Lower leg skin (tissue), 4 donors: Measurements from ENCODE around the gene PRDM15. TPM values are rescaled to one million over a fixed set of nuclear protein-coding genes. Genes with fewer than 3 reads are reported as not detected.

Experiments
- DNase-seq, 2 donors: peaks; one replicate each; pipeline ENCODE4 v3.0.0-alpha.2; 2019; ENCODE audit warnings: low spot score in 2 of 2
- H3K4me3 ChIP-seq: fragments of 200-600 bp; sonication (generic); 2 replicates; pipeline ENCODE4 v1.5.1; 2017; ENCODE audit warnings: mild to moderate bottlenecking, low read depth; ENCODE audit not compliant: poor library complexity, severe bottlenecking
- POLR2A ChIP-seq, 2 donors: fragments of 450-650 bp; IDR thresholded peaks; one replicate each; pipeline ENCODE4 v1.6.1; 2016 to 2017; ENCODE audit warnings: antibody characterized with exemption in 2 of 2, mild to moderate bottlenecking in 1 of 2, moderate library complexity in 1 of 2
- WGBS, 2 donors: methylation state at CpG; one replicate each; pipeline ENCODE4 v1.1.5; 2018; 5-methylcytosine and 5-hydroxymethylcytosine counted together
- intact Hi-C: fragments of 100-400 bp; cut with DNase I; formaldehyde crosslinking; loops from one replicate; pipeline ENCODE4 v1.15.0; 2023; ENCODE audit warnings: low total_unique reads
- total RNA-seq, 4 donors: library from RNA; depleted of rRNA; stranded (reverse); fragments of >200 nt; gene quantifications; one replicate each; pipeline ENCODE4 v1.1.0, GENCODE V29; 2016
- TF ChIP-seq, protein P1 (sequence below), 3 donors: fragments of 450-650 bp; IDR thresholded peaks; one replicate each; pipeline ENCODE4 v1.5.1; 2016; ENCODE audit warnings: antibody characterized with exemption in 3 of 3, mild to moderate bottlenecking in 3 of 3, moderate library complexity in 2 of 3

Gene PRDM15
- total RNA-seq, 4 donors from 2014 or later = 4.7 to 26.9 (median 9.1) TPM

DNA sequence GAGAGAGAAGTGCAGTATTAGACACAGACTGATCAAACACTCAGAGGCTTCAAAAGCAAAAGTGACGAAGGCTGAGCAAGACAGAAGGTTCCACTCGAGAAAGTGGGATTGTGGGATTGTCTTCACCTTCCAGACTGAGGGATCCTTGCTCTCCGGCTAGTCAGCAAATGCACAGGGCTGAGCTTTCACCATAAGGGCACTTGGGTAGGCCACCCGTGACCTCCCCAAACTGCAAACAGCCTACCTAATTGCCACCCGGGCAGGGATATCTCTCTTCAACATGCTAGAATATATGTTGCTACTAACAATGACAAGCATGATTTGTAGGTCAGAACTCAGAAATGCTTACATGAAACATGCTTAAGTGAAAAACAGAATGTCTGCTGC, 77.0 kb downstream of the PRDM15 start:
- intact Hi-C loops = no loop called here
- peak in 1 of 2 donors; percentile 60 for DNase-seq
- TF ChIP-seq, protein P1, sequence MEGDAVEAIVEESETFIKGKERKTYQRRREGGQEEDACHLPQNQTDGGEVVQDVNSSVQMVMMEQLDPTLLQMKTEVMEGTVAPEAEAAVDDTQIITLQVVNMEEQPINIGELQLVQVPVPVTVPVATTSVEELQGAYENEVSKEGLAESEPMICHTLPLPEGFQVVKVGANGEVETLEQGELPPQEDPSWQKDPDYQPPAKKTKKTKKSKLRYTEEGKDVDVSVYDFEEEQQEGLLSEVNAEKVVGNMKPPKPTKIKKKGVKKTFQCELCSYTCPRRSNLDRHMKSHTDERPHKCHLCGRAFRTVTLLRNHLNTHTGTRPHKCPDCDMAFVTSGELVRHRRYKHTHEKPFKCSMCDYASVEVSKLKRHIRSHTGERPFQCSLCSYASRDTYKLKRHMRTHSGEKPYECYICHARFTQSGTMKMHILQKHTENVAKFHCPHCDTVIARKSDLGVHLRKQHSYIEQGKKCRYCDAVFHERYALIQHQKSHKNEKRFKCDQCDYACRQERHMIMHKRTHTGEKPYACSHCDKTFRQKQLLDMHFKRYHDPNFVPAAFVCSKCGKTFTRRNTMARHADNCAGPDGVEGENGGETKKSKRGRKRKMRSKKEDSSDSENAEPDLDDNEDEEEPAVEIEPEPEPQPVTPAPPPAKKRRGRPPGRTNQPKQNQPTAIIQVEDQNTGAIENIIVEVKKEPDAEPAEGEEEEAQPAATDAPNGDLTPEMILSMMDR (IDR thresholded peaks at IDR 0.05) = no peak
- no peak for TF ChIP-seq POLR2A (IDR thresholded peaks at IDR 0.05)
- no peak overlapping the region for H3K4me3 ChIP-seq
- 80 to 88% methylated on average over 5 of the region's 5 CpGs for WGBS, 2 donors

DNA sequence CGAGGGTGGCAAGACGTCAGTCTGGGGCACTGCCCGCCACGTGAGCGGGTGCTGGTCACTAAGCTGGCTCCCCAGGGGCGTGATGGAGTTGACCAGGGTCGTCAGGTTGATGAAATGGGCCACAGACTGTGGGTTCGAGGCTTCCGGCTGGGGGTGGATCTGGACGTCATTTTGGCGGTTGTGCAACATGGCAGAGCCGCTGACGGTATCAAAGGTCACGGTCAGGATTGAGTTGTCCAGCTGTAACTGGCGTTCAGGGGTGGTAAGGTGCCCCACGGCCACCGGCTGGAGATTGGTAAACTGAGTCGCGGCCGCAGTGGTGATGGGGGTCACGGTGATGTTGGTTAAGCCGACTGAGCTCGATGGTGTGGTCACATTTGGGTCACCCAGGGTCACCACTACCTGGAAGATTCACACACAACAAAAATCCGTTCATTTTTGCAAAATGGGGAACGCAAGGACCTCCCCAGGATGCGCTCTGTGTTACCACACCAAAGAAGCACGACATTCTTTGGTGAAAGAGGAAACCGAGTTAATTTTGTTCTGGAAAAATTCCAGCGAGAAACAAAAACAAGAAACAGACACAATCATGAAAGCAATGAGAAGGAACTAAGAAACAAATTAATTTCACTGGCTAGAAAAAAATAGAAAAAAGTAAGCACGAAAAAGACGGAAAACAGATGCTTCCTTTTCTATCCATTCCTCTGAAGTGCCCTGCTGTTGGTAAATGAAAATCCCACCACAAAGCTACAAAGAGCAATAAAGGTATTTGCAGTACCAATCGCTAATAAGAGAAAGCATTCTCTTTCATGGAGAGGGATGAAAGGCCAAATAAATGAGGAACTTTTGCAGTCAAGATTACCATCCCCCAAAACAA, 77.6 kb downstream of the PRDM15 start:
- TF ChIP-seq POLR2A (IDR thresholded peaks at IDR 0.05) = no peak
- TF ChIP-seq, protein P1 (IDR thresholded peaks at IDR 0.05) = no peak
- peak in 1 of 2 donors; percentile 80 for DNase-seq
- H3K4me3 ChIP-seq = no peak overlapping the region
- intact Hi-C loops = no loop called here
- 84 to 87% methylated on average over 31 to 32 of the region's 32 CpGs for WGBS, 2 donors

DNA sequence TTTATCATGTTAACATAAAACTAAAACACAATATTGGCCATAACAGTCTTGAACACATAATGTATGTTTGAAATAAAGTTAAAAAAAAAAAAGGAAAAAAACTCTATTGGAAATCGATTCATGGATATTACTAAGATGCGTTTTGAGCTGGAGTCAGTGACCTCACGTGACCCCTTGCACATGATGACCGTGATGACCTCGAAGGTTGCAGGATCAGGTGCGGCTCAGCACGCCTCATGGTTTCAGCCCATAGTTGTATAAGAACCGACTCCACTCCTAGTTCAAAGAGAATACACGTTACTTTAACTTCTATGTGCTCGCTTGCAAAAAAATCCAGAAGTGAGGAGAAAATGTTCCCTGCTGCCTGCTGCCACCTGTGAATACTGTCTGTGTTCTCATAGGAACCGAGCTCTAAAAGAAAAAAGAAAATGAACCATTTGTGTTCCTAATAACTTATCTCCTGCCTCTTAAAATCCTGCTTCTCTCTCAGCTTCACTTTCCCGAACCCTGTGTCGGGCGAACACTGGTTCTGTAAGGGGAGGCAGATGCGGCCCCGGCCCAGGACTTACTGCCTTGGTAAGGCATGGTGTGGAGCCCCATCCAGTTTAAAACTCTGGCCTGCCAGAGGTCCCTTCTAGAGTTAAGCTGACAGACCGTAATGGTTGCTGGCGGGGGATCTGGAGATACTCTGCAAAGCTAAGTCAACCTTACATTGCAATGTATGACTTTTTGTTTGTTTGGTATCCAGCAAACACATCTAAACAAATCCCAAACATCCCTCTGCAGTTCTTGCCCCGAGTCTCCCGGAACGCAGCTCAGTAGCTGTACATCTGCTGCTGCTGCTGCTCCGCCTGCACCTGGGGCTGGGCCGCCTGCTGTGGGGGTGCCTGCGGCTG, 78.5 kb downstream of the PRDM15 start:
- intact Hi-C loops = no loop called here
- 86 to 88% methylated on average over 23 to 24 of the region's 24 CpGs for WGBS, 2 donors
- TF ChIP-seq, protein P1 (IDR thresholded peaks at IDR 0.05) = no peak
- TF ChIP-seq POLR2A (IDR thresholded peaks at IDR 0.05) = no peak
- no peak overlapping the region for H3K4me3 ChIP-seq
- DNase-seq = peak in 1 of 2 donors; percentile 79

DNA sequence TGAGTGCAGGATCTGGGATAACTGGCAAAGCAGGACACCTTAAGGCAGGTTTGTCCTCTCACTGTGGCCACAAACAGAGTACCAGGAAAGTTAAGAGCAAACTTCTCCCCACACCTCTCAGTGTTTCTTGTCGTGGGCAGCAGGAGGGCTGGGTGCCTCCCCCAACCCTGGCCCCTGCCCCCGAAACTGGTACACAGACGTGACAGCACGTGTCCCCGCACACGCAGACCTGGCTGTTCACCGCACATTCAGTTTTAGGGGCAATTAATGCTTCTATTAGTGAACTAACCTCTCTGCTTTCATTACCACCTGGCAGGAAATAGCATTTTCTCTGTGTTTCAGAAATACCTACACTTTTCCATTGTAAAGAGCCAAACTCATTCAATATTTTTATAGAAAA, 79.4 kb downstream of the PRDM15 start:
- no peak for TF ChIP-seq POLR2A (IDR thresholded peaks at IDR 0.05)
- TF ChIP-seq, protein P1 (IDR thresholded peaks at IDR 0.05) = no peak
- intact Hi-C loops = no loop called here
- no peak overlapping the region for H3K4me3 ChIP-seq
- DNase-seq = peak in 1 of 2 donors; percentile 18
- 87 to 92% methylated on average over 7 of the region's 7 CpGs for WGBS, 2 donors

DNA sequence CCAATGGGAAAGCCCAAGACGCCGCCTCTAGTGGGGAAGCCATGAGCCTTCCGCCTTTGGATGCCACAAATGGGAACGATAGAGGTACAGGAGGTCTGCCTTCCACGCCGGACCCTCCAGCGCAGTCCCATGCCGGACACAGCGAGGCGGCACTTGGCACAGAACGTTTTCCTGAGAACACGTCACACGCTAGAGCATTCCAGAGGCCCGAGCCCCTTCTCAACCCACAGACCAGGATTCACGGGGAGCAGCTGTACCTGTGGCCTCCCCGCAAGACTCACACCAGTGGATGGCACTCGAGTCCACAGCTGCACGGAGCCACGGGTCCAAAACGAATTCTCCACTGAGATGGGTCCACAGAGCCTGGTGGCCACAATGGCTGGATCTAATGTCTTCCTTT, 80.8 kb downstream of the PRDM15 start:
- H3K4me3 ChIP-seq = no peak overlapping the region
- intact Hi-C loops = no loop called here
- 92 to 97% methylated on average over 20 of the region's 20 CpGs for WGBS, 2 donors
- peak in 1 of 2 donors; percentile 77 for DNase-seq
- TF ChIP-seq POLR2A (IDR thresholded peaks at IDR 0.05) = no peak
- TF ChIP-seq, protein P1 (IDR thresholded peaks at IDR 0.05) = no peak
